Activated T-helper 17 cell treated with anti-CD3 and anti-CD28 coated beads, Interleukin-2, amount 50 U/mL, for 72 hours (primary cell): ENCODE measurements around the gene SLBP. TPM values are rescaled to one million over a fixed set of nuclear protein-coding genes. Genes with fewer than 3 reads are reported as not detected.

ENCODE experiments used
- ATAC-seq: fragments of 150-1000 bp; cut with Tn5 transposase; replicated peaks from 2 replicates; pipeline ENCODE4 v1.10.0; 2021; ENCODE audit warnings: mild to moderate bottlenecking, moderate library complexity
- H3K27ac Mint-ChIP-seq: one replicate; pipeline ENCODE4 v1.8.0; 2022; ENCODE audit warnings: mixed read lengths
- H3K27me3 Mint-ChIP-seq: one replicate; pipeline ENCODE4 v1.8.0; 2022; ENCODE audit warnings: mixed read lengths
- H3K36me3 Mint-ChIP-seq: one replicate; pipeline ENCODE4 v1.8.0; 2022; ENCODE audit warnings: low read depth, mild to moderate bottlenecking, mixed read lengths
- H3K4me1 Mint-ChIP-seq: one replicate; pipeline ENCODE4 v1.8.0; 2022; ENCODE audit warnings: mixed read lengths
- H3K4me3 Mint-ChIP-seq: one replicate; pipeline ENCODE4 v1.8.0; 2022; ENCODE audit warnings: mild to moderate bottlenecking, mixed read lengths
- H3K9me3 Mint-ChIP-seq: one replicate; pipeline ENCODE4 v1.8.0; 2022; ENCODE audit warnings: mixed read lengths
- total RNA-seq, 2 donors: library from RNA; stranded (reverse); gene quantifications; one replicate each; pipeline ENCODE4 v1.2.3, GENCODE V29; 2022

The SLBP gene
- total RNA-seq, 2 donors from 2014 or later: 68.2 to 132 TPM

GRCh38 chr4:1690698-1691097, 21.4 kb downstream of the SLBP start:
- Mint-ChIP-seq H3K4me3 (no peak overlapping the region), H3K9me3 (no peaks in the 10 kb centered on the region), H3K27ac (peak overlapping the region; percentile 52), H3K27me3 (no peaks in the 10 kb centered on the region), H3K4me1 (no peaks in the 10 kb centered on the region), H3K36me3 (peaks cover 71% of the 10 kb centered on the region)
- no peak for ATAC-seq

GRCh38 chr4:1686440-1687036, 25.6 kb downstream of the SLBP start:
- no peak for ATAC-seq
- Mint-ChIP-seq H3K27ac (peak overlapping the region; percentile 30), H3K4me3 (no peak overlapping the region), H3K27me3 (no peaks in the 10 kb centered on the region), H3K9me3 (no peaks in the 10 kb centered on the region), H3K36me3 (peaks cover 29% of the 10 kb centered on the region), H3K4me1 (peaks cover 11% of the 10 kb centered on the region)

- no peaks in the 10 kb centered on the region for H3K27me3 Mint-ChIP-seq
- H3K36me3 Mint-ChIP-seq: peaks cover 19% of the 10 kb centered on the region
- no peaks in the 10 kb centered on the region for H3K9me3 Mint-ChIP-seq
- no peak overlapping the region for H3K27ac Mint-ChIP-seq
- no peak overlapping the region for H3K4me3 Mint-ChIP-seq
- ATAC-seq: no peak
- H3K4me1 Mint-ChIP-seq: peaks cover 11% of the 10 kb centered on the region
These were observed 26.6 kb downstream of the SLBP start for GRCh38 chr4:1685235-1686150.

- H3K4me1 Mint-ChIP-seq: peaks cover 11% of the 10 kb centered on the region
- no peaks in the 10 kb centered on the region for H3K27me3 Mint-ChIP-seq
- H3K36me3 Mint-ChIP-seq: peaks cover 11% of the 10 kb centered on the region
- peak overlapping the region; percentile 19 for H3K4me3 Mint-ChIP-seq
- peak; percentile 28 for ATAC-seq
- no peak overlapping the region for H3K27ac Mint-ChIP-seq
- H3K9me3 Mint-ChIP-seq: no peaks in the 10 kb centered on the region
These were observed 27.4 kb downstream of the SLBP start for GRCh38 chr4:1684506-1685234.

- peak; percentile 96 for ATAC-seq
- Mint-ChIP-seq H3K9me3 (no peaks in the 10 kb centered on the region), H3K4me3 (peak within 1 kb of the TSS; percentile 83), H3K27ac (peak within 1 kb of the TSS; percentile 56), H3K4me1 (peaks cover 11% of the 10 kb centered on the region), H3K27me3 (no peaks in the 10 kb centered on the region), H3K36me3 (peaks cover 3% of the 10 kb centered on the region)
These were observed 28.2 kb downstream of the SLBP start, which contains the start of gene FAM53A for GRCh38 chr4:1683736-1684505. TSS of gene FAM53A (minus strand) at chr4:1684313. CDS start at chr4:1668741, 15,572 bp downstream.

GRCh38 chr4:1683261-1683735, 28.8 kb downstream of the SLBP start:
- peak overlapping the region; percentile 83 for H3K4me3 Mint-ChIP-seq
- H3K4me1 Mint-ChIP-seq: peaks cover 11% of the 10 kb centered on the region
- no peaks in the 10 kb centered on the region for H3K9me3 Mint-ChIP-seq
- ATAC-seq: no peak
- no peaks in the 10 kb centered on the region for H3K36me3 Mint-ChIP-seq
- no peaks in the 10 kb centered on the region for H3K27me3 Mint-ChIP-seq
- peak overlapping the region; percentile 56 for H3K27ac Mint-ChIP-seq

DNA sequence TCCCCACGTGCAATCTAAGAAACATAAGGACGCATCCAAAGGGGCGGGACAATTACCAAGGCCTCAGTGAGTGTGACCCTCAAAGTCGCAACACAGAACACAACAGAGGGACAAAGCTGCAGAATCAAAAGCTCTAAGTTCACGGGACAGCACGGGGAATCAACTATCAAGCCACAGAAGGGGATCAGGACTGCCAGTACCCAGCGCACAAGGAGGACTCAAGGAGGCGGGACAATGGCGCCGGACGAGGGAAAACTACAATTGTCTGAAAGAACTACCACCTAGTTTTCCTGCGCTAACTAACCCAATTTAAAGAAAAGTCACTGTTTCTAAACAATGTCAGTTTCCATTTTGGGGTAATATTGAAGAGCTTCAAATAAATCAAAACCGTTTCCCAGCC, 29.3 kb downstream of the SLBP start:
- Mint-ChIP-seq H3K9me3 (no peaks in the 10 kb centered on the region), H3K27me3 (no peaks in the 10 kb centered on the region), H3K27ac (peak overlapping the region; percentile 56), H3K4me1 (peaks cover 11% of the 10 kb centered on the region), H3K4me3 (peak overlapping the region; percentile 83), H3K36me3 (no peaks in the 10 kb centered on the region)
- no peak for ATAC-seq

DNA sequence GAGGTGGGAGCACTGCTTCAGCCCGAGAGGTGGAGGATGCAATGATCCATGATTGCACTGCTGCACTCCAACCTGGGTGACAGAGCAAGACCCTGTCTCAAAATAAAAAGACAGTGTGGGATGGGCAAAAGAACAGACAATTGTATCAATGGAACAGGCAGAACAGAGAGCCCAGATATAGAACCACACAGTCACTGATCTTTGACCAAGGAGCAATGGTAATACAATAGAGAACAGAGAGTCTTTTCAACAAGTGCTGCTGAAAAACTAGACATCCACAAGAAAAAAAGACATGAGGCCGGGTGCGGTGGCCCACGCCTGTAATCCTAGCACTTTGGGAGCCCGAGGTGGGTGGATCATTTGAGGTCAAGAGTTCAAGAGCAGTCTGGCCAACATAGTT, 33.9 kb downstream of the SLBP start:
- H3K9me3 Mint-ChIP-seq: no peaks in the 10 kb centered on the region
- H3K27ac Mint-ChIP-seq: no peak overlapping the region
- no peaks in the 10 kb centered on the region for H3K36me3 Mint-ChIP-seq
- H3K4me1 Mint-ChIP-seq: peaks cover 8% of the 10 kb centered on the region
- no peaks in the 10 kb centered on the region for H3K27me3 Mint-ChIP-seq
- no peak overlapping the region for H3K4me3 Mint-ChIP-seq
- no peak for ATAC-seq

DNA sequence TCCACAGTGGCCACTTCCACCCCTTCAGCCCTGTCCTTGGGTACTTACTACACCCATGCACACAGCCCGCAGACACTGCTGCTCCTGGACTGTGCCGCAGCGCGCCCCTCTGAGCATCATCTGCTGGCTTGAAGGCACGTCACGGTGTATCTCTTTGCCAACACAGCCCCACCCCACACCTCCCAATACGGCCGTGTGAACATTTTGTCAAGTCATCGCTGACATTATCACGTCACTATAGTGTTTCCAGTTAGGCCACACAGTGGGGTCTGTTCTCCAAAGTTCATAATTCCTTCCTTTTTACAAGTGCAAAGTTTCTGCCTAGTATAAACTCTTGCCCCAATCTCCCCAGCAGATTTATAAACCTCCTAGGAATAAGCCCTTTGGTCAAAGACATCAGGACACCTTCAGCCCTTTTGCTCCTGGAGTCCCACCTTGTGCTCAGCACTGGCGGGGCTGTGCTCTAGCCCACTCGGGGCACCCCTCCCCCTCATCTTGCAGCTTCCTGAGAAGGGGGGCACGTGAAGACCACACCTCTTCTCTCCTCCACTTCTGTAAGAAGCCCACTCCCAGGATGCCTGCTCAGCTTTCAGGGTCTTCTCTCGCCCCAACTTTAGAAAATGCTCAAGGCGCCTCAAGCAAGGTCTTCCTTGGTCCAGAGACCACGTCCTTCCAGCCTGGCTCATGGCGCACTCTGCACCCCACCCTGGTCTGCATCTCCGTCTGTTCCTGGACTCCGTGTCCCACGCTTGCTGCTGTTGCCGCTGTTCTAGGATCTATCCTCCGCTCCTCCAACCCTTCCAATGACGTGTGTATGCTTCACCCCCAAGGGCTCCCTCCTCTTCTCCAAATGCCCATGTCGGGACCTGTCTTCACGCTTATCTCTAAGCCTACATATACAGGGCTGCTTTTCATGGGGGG, 35.3 kb downstream of the SLBP start:
- Mint-ChIP-seq H3K9me3 (no peaks in the 10 kb centered on the region), H3K36me3 (no peaks in the 10 kb centered on the region), H3K4me1 (no peaks in the 10 kb centered on the region), H3K27ac (peak overlapping the region; percentile 25), H3K4me3 (no peak overlapping the region), H3K27me3 (no peaks in the 10 kb centered on the region)
- ATAC-seq: no peak

DNA sequence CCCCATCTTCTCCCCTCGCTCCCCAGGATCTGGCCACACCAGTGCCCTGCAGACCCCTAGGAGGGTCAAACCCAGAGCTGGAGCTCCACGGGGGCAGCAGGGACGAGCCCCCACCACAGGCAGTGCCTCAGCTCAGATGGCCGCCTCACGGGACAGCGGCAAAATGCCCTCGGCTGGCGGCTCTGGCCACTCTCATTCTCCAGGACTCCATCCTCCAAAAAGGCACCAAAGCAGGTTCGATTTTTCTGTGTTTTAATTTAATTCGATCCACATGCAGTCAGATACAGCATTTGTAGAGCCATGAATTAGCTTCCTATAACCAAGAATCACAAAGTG, 36.3 kb downstream of the SLBP start:
- Mint-ChIP-seq H3K27me3 (no peaks in the 10 kb centered on the region), H3K36me3 (no peaks in the 10 kb centered on the region), H3K4me1 (no peaks in the 10 kb centered on the region)

GRCh38 chr4:1675136-1675801, 36.9 kb downstream of the SLBP start:
- ATAC-seq: no peak
- Mint-ChIP-seq H3K36me3 (no peaks in the 10 kb centered on the region), H3K27ac (no peak overlapping the region), H3K4me1 (no peaks in the 10 kb centered on the region), H3K27me3 (no peaks in the 10 kb centered on the region), H3K9me3 (no peaks in the 10 kb centered on the region), H3K4me3 (no peak overlapping the region)

More for the DNA sequence above, 36.3 kb downstream of the SLBP start:
- H3K9me3 Mint-ChIP-seq: no peaks in the 10 kb centered on the region
- ATAC-seq: no peak
- no peak overlapping the region for H3K4me3 Mint-ChIP-seq
- no peak overlapping the region for H3K27ac Mint-ChIP-seq

DNA sequence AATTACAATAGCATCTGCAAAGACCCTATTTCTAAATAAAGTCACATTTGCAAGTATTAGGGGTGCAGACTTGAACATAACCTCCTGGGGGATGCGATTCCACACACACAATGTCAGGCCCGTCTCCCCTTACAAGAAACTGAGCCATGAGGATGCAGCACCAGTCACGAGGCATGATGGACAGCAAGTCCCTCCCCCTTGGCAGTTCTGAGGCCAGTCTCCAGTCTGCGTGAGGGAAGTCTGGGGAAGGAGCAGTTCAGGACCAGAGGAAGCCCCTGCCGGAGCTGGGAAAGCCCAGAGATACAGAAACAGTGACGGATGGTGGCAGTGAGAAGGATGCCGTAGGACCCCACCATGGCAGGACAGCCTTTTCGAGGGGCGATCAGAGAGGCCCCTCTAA, 37.4 kb downstream of the SLBP start:
- Mint-ChIP-seq H3K4me1 (no peaks in the 10 kb centered on the region), H3K27ac (no peak overlapping the region), H3K36me3 (no peaks in the 10 kb centered on the region), H3K27me3 (no peaks in the 10 kb centered on the region), H3K9me3 (no peaks in the 10 kb centered on the region), H3K4me3 (no peak overlapping the region)
- no peak for ATAC-seq

GRCh38 chr4:1673671-1674070, 38.4 kb downstream of the SLBP start:
- no peaks in the 10 kb centered on the region for H3K36me3 Mint-ChIP-seq

More at GRCh38 chr4:1673671-1674070, 38.4 kb downstream of the SLBP start:
- Mint-ChIP-seq H3K9me3 (no peaks in the 10 kb centered on the region), H3K4me3 (no peak overlapping the region), H3K27me3 (no peaks in the 10 kb centered on the region), H3K4me1 (no peaks in the 10 kb centered on the region), H3K27ac (no peak overlapping the region)
- no peak for ATAC-seq
